NCI-H1417 (cell line): ENCODE data around the gene PPP1R9B.
A peak's percentile ranks its signal among the peaks of the same experiment; 100 is the strongest.

Experiments used
- DNase-seq, 3 experiments: peaks; one replicate each; lab custom pipeline; 2025; lab: John Stamatoyannopoulos, UW

Gene PPP1R9B

GRCh38 chr17:50172130-50172529 is 21.7 kb upstream of the PPP1R9B start:
- DNase-seq: no peak

GRCh38 chr17:50171371-50172071 is 21.0 kb upstream of the PPP1R9B start:
- no peak for DNase-seq

- DNase-seq: no peak
Observed at GRCh38 chr17:50170662-50171370, 20.3 kb upstream of the PPP1R9B start.

GRCh38 chr17:50169881-50170459 is 19.5 kb upstream of the PPP1R9B start:
- no peak for DNase-seq

GRCh38 chr17:50169121-50169764 is 18.8 kb upstream of the PPP1R9B start:
- peak; percentile 49 to 78 (median 62) for DNase-seq

- DNase-seq: peak in 2 of 3 experiments; percentile 9 to 21
Observed at GRCh38 chr17:50168319-50168718, 17.8 kb upstream of the PPP1R9B start.

- DNase-seq: no peak
Observed at GRCh38 chr17:50167371-50167770, 16.9 kb upstream of the PPP1R9B start.

- no peak for DNase-seq
Observed at GRCh38 chr17:50166518-50167181, 16.2 kb upstream of the PPP1R9B start.

GRCh38 chr17:50165867-50166517 is 15.5 kb upstream of the PPP1R9B start, which contains the start of gene SGCA:
Gene SGCA (plus strand): TSS chr17:50166005. CDS start chr17:50166041, 36 bp downstream.
- DNase-seq: no peak

- no peak for DNase-seq
Observed at GRCh38 chr17:50165466-50165865, 15.0 kb upstream of the PPP1R9B start.

- DNase-seq: no peak
Observed at GRCh38 chr17:50165066-50165465, 14.6 kb upstream of the PPP1R9B start.

- no peak for DNase-seq
Observed at GRCh38 chr17:50164697-50164988, 14.2 kb upstream of the PPP1R9B start.

- no peak for DNase-seq
Observed at GRCh38 chr17:50163843-50164696, 13.6 kb upstream of the PPP1R9B start.

GRCh38 chr17:50162466-50163254 is 12.2 kb upstream of the PPP1R9B start:
- DNase-seq: no peak

- peak in 1 of 3 experiments; percentile 25 for DNase-seq
Observed at GRCh38 chr17:50161911-50162288, 11.4 kb upstream of the PPP1R9B start.

- peak; percentile 88 to 95 (median 93) for DNase-seq
Observed at GRCh38 chr17:50161023-50161910, 10.8 kb upstream of the PPP1R9B start.

- no peak for DNase-seq
Observed at GRCh38 chr17:50157891-50158290, 7.4 kb upstream of the PPP1R9B start.

- no peak for DNase-seq
Observed at GRCh38 chr17:50155115-50155819, 4.8 kb upstream of the PPP1R9B start.
